ENCODE results near the gene TRPC4.

TRPC4 gene

GRCh38 chr13:37729876-37730275, 139.7 kb downstream of the TRPC4 start:
- H3K4me3 ChIP-seq (ENCODE audit: low read depth, low read length), result no peak overlapping the region
- in situ Hi-C loops (cut with HindIII; ENCODE audit: low sequenced_read_pairs), result no loop called here
- TF ChIP-seq CTCF (IDR thresholded peaks at IDR 0.05; ENCODE audit: low read depth, low read length), result no peak
- no peak for DNase-seq (ENCODE audit: low read depth, low spot score)

- no peak for TF ChIP-seq CTCF (IDR thresholded peaks at IDR 0.05; ENCODE audit: low read depth, low read length)
- H3K4me3 ChIP-seq (ENCODE audit: low read depth, low read length), result no peak overlapping the region
- DNase-seq (ENCODE audit: low read depth, low spot score), result peak; percentile 67
- in situ Hi-C loops (cut with HindIII; ENCODE audit: low sequenced_read_pairs), result no loop called here
Observed at GRCh38 chr13:37716420-37717195, 153.0 kb downstream of the TRPC4 start.

GRCh38 chr13:37715606-37716015, 154.0 kb downstream of the TRPC4 start:
- no peak overlapping the region for H3K4me3 ChIP-seq (ENCODE audit: low read depth, low read length)
- DNase-seq (ENCODE audit: low read depth, low spot score), result peak; percentile 71
- in situ Hi-C loops (cut with HindIII; ENCODE audit: low sequenced_read_pairs), result no loop called here
- TF ChIP-seq CTCF (IDR thresholded peaks at IDR 0.05; ENCODE audit: low read depth, low read length), result no peak

GRCh38 chr13:37709318-37709717, 160.3 kb downstream of the TRPC4 start:
- TF ChIP-seq CTCF (IDR thresholded peaks at IDR 0.05; ENCODE audit: low read depth, low read length), result no peak
- in situ Hi-C loops (cut with HindIII; ENCODE audit: low sequenced_read_pairs), result no loop called here
- H3K4me3 ChIP-seq (ENCODE audit: low read depth, low read length), result no peak overlapping the region
- no peak for DNase-seq (ENCODE audit: low read depth, low spot score)

GRCh38 chr13:37707739-37708500, 161.7 kb downstream of the TRPC4 start:
- TF ChIP-seq CTCF (IDR thresholded peaks at IDR 0.05; ENCODE audit: low read depth, low read length), result no peak
- in situ Hi-C loops (cut with HindIII; ENCODE audit: low sequenced_read_pairs), result no loop called here
- DNase-seq (ENCODE audit: low read depth, low spot score), result no peak
- H3K4me3 ChIP-seq (ENCODE audit: low read depth, low read length), result no peak overlapping the region

GRCh38 chr13:37706041-37706440, 163.5 kb downstream of the TRPC4 start:
- in situ Hi-C loops (cut with HindIII; ENCODE audit: low sequenced_read_pairs), result no loop called here
- TF ChIP-seq CTCF (IDR thresholded peaks at IDR 0.05; ENCODE audit: low read depth, low read length), result no peak
- no peak for DNase-seq (ENCODE audit: low read depth, low spot score)
- no peak overlapping the region for H3K4me3 ChIP-seq (ENCODE audit: low read depth, low read length)

Measured in astrocyte of the spinal cord (primary cell).